GM10248 (cell line): Measurements from ENCODE around the gene ATP2B2.

Source experiments
- CTCF ChIA-PET: fragments of 300-600 bp; sonication (Branson Sonifier 250); formaldehyde crosslinking; extraction: SDS; loops from one replicate; lab custom pipeline; 2021; ENCODE audit warnings: antibody characterized with exemption; lab: Yijun Ruan, JAX
- POLR2A ChIA-PET: fragments of 350-650 bp; sonication (Branson Sonifier 250); formaldehyde crosslinking; extraction: SDS; loops from one replicate; lab custom pipeline; 2020; ENCODE audit warnings: antibody characterized with exemption; lab: Yijun Ruan, JAX
- DNase-seq: peaks from one replicate; pipeline ENCODE4 v3.0.0; 2012; ENCODE audit errors: extremely low spot score
- CTCF ChIP-seq: IDR thresholded peaks from 2 replicates; pipeline ENCODE4 v1.5.1; 2012; ENCODE audit warnings: mild to moderate bottlenecking, low read depth; ENCODE audit errors: extremely low read depth, missing control alignments, control extremely low read depth

The ATP2B2 gene

GRCh38 chr3:10337323-10338163 lies 167.8 kb downstream of the ATP2B2 start:
- CTCF ChIA-PET: interaction anchor here (0.6 to 2.4 kb wide), 4 partner anchors 8 to 95 kb away, joined by 3 to 10 read pairs (median 4); partner anchors contain the start of gene SEC13
- TF ChIP-seq CTCF: no peak
- POLR2A ChIA-PET: no interaction called here
- no peak for DNase-seq

GRCh38 chr3:10336761-10337160 lies 168.6 kb downstream of the ATP2B2 start:
- ChIA-PET CTCF (interaction anchor here (1.0 kb wide), 2 partner anchors 10 to 96 kb away, joined by 3 to 4 read pairs; no protein-coding TSS in a partner anchor), POLR2A (no interaction called here)
- no peak for TF ChIP-seq CTCF
- no peak for DNase-seq

- no peak for DNase-seq
- ChIA-PET POLR2A (no interaction called here), CTCF (interaction anchor here (2.0 to 2.1 kb wide), 2 partner anchors 8 to 14 kb away, joined by 9 to 18 read pairs; no protein-coding TSS in a partner anchor)
- TF ChIP-seq CTCF: no peak
These were observed 169.3 kb downstream of the ATP2B2 start for GRCh38 chr3:10335871-10336622.

- DNase-seq: no peak
- POLR2A ChIA-PET: no interaction called here
These were observed 170.1 kb downstream of the ATP2B2 start for GRCh38 chr3:10335190-10335738.

GRCh38 chr3:10334459-10334858 lies 170.9 kb downstream of the ATP2B2 start:
- TF ChIP-seq CTCF: no peak
- POLR2A ChIA-PET: no interaction called here
- CTCF ChIA-PET: interaction anchor here (2.0 to 2.1 kb wide), 2 partner anchors 10 to 13 kb away, joined by 9 to 18 read pairs; no protein-coding TSS in a partner anchor
- DNase-seq: no peak

More at GRCh38 chr3:10335190-10335738, 170.1 kb downstream of the ATP2B2 start:
- no peak for TF ChIP-seq CTCF
- CTCF ChIA-PET: interaction anchor here (2.0 to 2.1 kb wide), 2 partner anchors 9 to 13 kb away, joined by 9 to 18 read pairs; no protein-coding TSS in a partner anchor

- CTCF ChIA-PET: interaction anchor here (2.0 to 2.1 kb wide), 2 partner anchors 10 to 12 kb away, joined by 9 to 18 read pairs; no protein-coding TSS in a partner anchor
- no peak for TF ChIP-seq CTCF
- no peak for DNase-seq
- POLR2A ChIA-PET: no interaction called here
These were observed 171.3 kb downstream of the ATP2B2 start for GRCh38 chr3:10334042-10334441.
